K562 (cell line): Measurements from ENCODE around the gene NFYC. TPM values are rescaled to one million over a fixed set of nuclear protein-coding genes. Genes with fewer than 3 reads are reported as not detected.

Experiments
- ATAC-seq: fragments of 200-7000 bp; cut with Tn5 transposase; 3 replicates; pipeline ENCODE4 v1.9.1; 2020; ENCODE audit warnings: moderate library complexity
- BruUV-seq: library from RNA; stranded (reverse); fragments of 400-500 nt; replicated peaks from 2 replicates; lab custom pipeline; 2021; lab: Mats Ljungman, UMichigan
- CTCF ChIA-PET: fragments of 300-600 bp; formaldehyde crosslinking; extraction: SDS; loops from one replicate; lab custom pipeline; 2021; ENCODE audit warnings: low intra/inter-chr PET ratio; lab: Yijun Ruan, JAX
- POLR2A ChIA-PET: fragments of 300-600, 350-650 bp; sonication (Branson Sonifier 250); formaldehyde crosslinking; extraction: SDS; loops from one replicate; lab custom pipeline; 2021; ENCODE audit warnings: antibody characterized with exemption, inconsistent platforms; lab: Yijun Ruan, JAX
- DNase-seq, 4 experiments: peaks; one replicate each; pipeline versions ENCODE4 v3.0.0 to v3.0.0-alpha.2; 2011 to 2018; ENCODE audit warnings: low spot score in 3 of 4, mixed read lengths in 3 of 4; ENCODE audit errors: extremely low read depth in 1 of 4
- FAIRE-seq: peaks from 2 replicates; lab custom pipeline; 2011; peaks lifted over from hg19 to GRCh38; lab: Jason Lieb, UNC
- H2AFZ ChIP-seq: 2 replicates; pipeline ENCODE4 v1.6.0; 2011; ENCODE audit warnings: low read depth, low read length, control low read depth, inconsistent platforms
- H3K27ac ChIP-seq: fragments of 200-600 bp; 3 replicates; pipeline ENCODE4 v1.8.0; 2011; ENCODE audit warnings: low read depth, mild to moderate bottlenecking, control low read depth, inconsistent platforms, low read length, moderate library complexity, mixed read lengths; ENCODE audit errors: extremely low read depth
- H3K27me3 ChIP-seq, 2 experiments: fragments of 300-600 bp in 1 of 2; 2 replicates in 1 of 2; 3 replicates in 1 of 2; pipeline versions ENCODE4 v1.6.0 to v1.8.0; 2011; ENCODE audit warnings: inconsistent platforms in 2 of 2, low read length in 2 of 2, mild to moderate bottlenecking in 1 of 2, mixed read lengths in 1 of 2, moderate library complexity in 1 of 2; ENCODE audit not compliant: control insufficient read depth in 2 of 2, insufficient read depth in 2 of 2
- H3K36me3 ChIP-seq: fragments of 300-600 bp; 3 replicates; pipeline ENCODE4 v1.8.0; 2011; ENCODE audit warnings: mild to moderate bottlenecking, low read length, inconsistent platforms; ENCODE audit not compliant: control insufficient read depth, insufficient read depth
- H3K4me1 ChIP-seq, 2 experiments: fragments of 200-600 bp in 1 of 2; replicated peaks in 1 of 2; 2 replicates in 1 of 2; 3 replicates in 1 of 2; pipeline versions ENCODE4 v1.5.1 to v1.8.0; 2011; ENCODE audit warnings: inconsistent platforms in 2 of 2, low read length in 2 of 2, mild to moderate bottlenecking in 1 of 2, mixed read lengths in 1 of 2, moderate library complexity in 1 of 2; ENCODE audit not compliant: control insufficient read depth in 2 of 2, insufficient read depth in 2 of 2
- H3K4me2 ChIP-seq: 2 replicates; pipeline ENCODE4 v1.6.1; 2011; ENCODE audit warnings: low read length, control low read depth, inconsistent platforms, mixed read lengths; ENCODE audit not compliant: insufficient read depth
- H3K4me3 ChIP-seq: fragments of 200-600 bp; sonication (generic), shearing (Covaris generic); 2 replicates; pipeline ENCODE4 v1.5.1; 2016; ENCODE audit warnings: control low read depth, inconsistent platforms
- H3K79me2 ChIP-seq: fragments of 200-600 bp; 3 replicates; pipeline ENCODE4 v1.8.0; 2011; ENCODE audit warnings: low read length, inconsistent platforms; ENCODE audit not compliant: control insufficient read depth, insufficient read depth
- H3K9ac ChIP-seq, 2 experiments: 2 replicates each; pipeline versions ENCODE4 v1.6.0 to v1.6.1; 2011; ENCODE audit warnings: low read depth in 2 of 2, low read length in 2 of 2, control low read depth in 1 of 2, inconsistent platforms in 1 of 2, mild to moderate bottlenecking in 1 of 2, mixed read lengths in 1 of 2; ENCODE audit not compliant: insufficient read depth in 1 of 2
- H3K9me1 ChIP-seq: one replicate; pipeline ENCODE4 v1.6.0; 2011; ENCODE audit warnings: inconsistent platforms, mild to moderate bottlenecking, low read length, moderate library complexity; ENCODE audit not compliant: control insufficient read depth, insufficient read depth
- H3K9me3 ChIP-seq: replicated peaks from 2 replicates; pipeline ENCODE4 v1.5.1; 2011; ENCODE audit warnings: low read depth, low read length, inconsistent platforms; ENCODE audit not compliant: control insufficient read depth, insufficient read depth
- H4K20me1 ChIP-seq: replicated peaks from 2 replicates; pipeline ENCODE4 v1.6.1; 2011; ENCODE audit warnings: low read length, inconsistent platforms, mixed read lengths; ENCODE audit not compliant: control insufficient read depth, insufficient read depth
- E2F8 ChIP-seq: fragments of 450-650 bp; IDR thresholded peaks from 2 replicates; pipeline ENCODE4 v1.7.1; 2018; ENCODE audit warnings: mild to moderate bottlenecking, low read depth; ENCODE audit not compliant: partially characterized antibody
- FOSL1 ChIP-seq: fragments of 200-800 bp; sonication (Bioruptor generic); conservative IDR thresholded peaks from 2 replicates; pipeline ENCODE4 v1.6.1; 2016; ENCODE audit warnings: missing genetic modification characterization, missing compliant biosample characterization
- FOXA3 ChIP-seq, 2 experiments: fragments of 450-650 bp in 1 of 2; sonication (generic) in 1 of 2; formaldehyde crosslinking; IDR thresholded peaks in 1 of 2; conservative IDR thresholded peaks in 1 of 2; 2 replicates each; pipeline versions ENCODE4 v1.4.0 to v1.8.0; 2020 to 2022; ENCODE audit warnings: mild to moderate bottlenecking in 2 of 2, missing genetic modification reagents in 1 of 2
- HNRNPLL ChIP-seq: fragments of 200-400 bp; formaldehyde crosslinking; IDR thresholded peaks from 2 replicates; pipeline ENCODE4 v1.6.1; 2017; ENCODE audit warnings: low read length, low read depth, mild to moderate bottlenecking; ENCODE audit not compliant: poor library complexity, severe bottlenecking
- HOXB6 ChIP-seq: fragments of 250-450 bp; sonication (Bioruptor Pico); IDR thresholded peaks from 2 replicates; pipeline ENCODE4 v1.5.1; 2022; ENCODE audit warnings: mild to moderate bottlenecking, borderline replicate concordance
- RAD21 ChIP-seq, 2 experiments: fragments of 250-450 bp in 1 of 2; fragments of 450-650 bp in 1 of 2; sonication (Bioruptor Pico) in 1 of 2; formaldehyde crosslinking in 1 of 2; IDR thresholded peaks in 1 of 2; conservative IDR thresholded peaks in 1 of 2; 2 replicates each; pipeline versions ENCODE4 v1.4.0 to v1.8.0; 2020 to 2022; ENCODE audit warnings: mild to moderate bottlenecking in 2 of 2, moderate library complexity in 1 of 2
- ZC3H4 ChIP-seq: sonication (generic); formaldehyde crosslinking; IDR thresholded peaks from 2 replicates; pipeline ENCODE4 v1.9.0; 2021; ENCODE audit warnings: missing genetic modification reagents, borderline replicate concordance
- WGBS: fragments of 100-300 bp; shearing (Covaris generic); methylation state at CpG from one replicate; pipeline ENCODE4 v1.1.6; 2016; ENCODE audit warnings: low coverage, mixed read lengths; ENCODE audit not compliant: insufficient coverage; ENCODE audit errors: missing lambda C conversion rate; 5-methylcytosine and 5-hydroxymethylcytosine counted together
- in situ Hi-C: fragments of 300-500 bp; cut with MboI; formaldehyde crosslinking; loops from 4 replicates; pipeline ENCODE4 v1.15.0; 2018; ENCODE audit warnings: inconsistent platforms, mixed read lengths
- intact Hi-C: fragments of 100-400 bp; cut with micrococcal nuclease; formaldehyde crosslinking; loops from 2 replicates; pipeline ENCODE4 v1.14.2; 2022
- polyA plus RNA-seq, 8 experiments: library from polyadenylated mRNA; depleted of rRNA in 4 of 8; stranded (reverse) in 5 of 8; unstranded in 3 of 8; fragments of >200 nt; fragmentation: Nextera tagmentation in 2 of 8; fragmentation: Illumina TruSeq in 1 of 8; extraction: Ambion mirVana in 2 of 8; extraction: Trizol in 1 of 8; gene quantifications; 2 replicates each; pipeline versions ENCODE4 v1.2.1 to v1.2.3, GENCODE V29; 2011 to 2014; ENCODE audit warnings: inconsistent platforms in 1 of 8, missing spikeins in 1 of 8
- total RNA-seq, 7 experiments: library from RNA; depleted of rRNA in 6 of 7; stranded (reverse); fragments of >200 nt in 6 of 7; fragmentation: Illumina TruSeq in 2 of 7; extraction: Trizol in 2 of 7; gene quantifications; 2 replicates each; pipeline versions ENCODE4 v1.2.1 to v1.2.3, GENCODE V29; 2011 to 2021; ENCODE audit warnings: low replicate concordance in 1 of 7
- TF ChIP-seq, protein P1 (sequence below): fragments of 250-450 bp; sonication (Bioruptor Pico); IDR thresholded peaks from 2 replicates; pipeline ENCODE4 v1.8.0; 2021; ENCODE audit warnings: moderate library complexity, mild to moderate bottlenecking, inconsistent platforms
- TF ChIP-seq, protein P2 (sequence below), 2 experiments: fragments of 450-650 bp; IDR thresholded peaks; 2 replicates each; pipeline ENCODE4 v1.6.1; 2016

The NFYC gene
- total and polyA plus RNA-seq, 9 of the 15 experiments (the other 6 are each of a cell fraction or from before 2014, with no cell fraction given): 4.8 to 59.8 (median 41.1) TPM

DNA sequence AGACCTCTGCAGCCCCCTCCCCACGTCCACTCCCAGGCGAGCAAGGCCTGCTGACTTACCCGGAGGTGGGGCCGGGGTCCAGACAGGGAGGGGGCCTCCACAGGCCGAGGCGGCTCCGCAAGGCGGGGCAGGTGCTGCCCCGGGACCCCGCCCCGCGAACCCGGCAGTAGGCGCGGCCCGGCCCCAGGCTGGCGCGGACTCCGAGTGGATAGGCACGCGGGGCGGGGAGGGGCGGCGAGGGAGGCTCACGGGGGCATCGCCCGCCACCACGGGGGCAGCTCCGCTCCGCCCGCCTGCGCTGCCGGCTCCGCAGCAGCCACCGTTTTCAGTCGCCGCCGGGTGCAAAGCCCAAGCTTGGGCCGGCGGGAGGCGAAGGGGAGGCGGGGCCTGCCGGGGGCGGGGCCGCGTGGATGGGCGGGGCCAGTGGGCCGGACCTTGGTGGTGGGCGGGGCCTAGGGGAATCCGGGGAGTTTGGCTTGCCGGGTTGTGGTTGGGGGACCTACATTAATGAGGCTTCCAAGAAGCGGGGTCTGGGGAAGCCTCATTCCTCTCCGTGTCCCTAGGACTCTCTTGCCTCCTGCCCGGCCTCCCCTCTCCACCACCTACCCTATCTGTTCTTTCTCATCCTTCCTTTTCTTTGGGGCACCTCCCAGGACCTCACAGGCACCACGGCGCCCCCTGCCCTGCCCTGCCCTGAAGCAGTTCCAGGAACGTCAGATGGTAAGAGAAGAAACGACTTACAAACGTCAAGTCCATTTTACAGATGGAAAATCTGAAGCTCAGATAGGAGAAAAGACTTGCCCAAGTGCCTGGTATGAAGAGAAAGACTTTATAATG lies 26.0 kb upstream of the NFYC start, which contains the start of gene RIMS3:
RIMS3 (minus strand) TSS at position 348 of the 837 bp plus-strand sequence. CDS start 23,757 bp downstream, outside the sequence.
- CTCF ChIA-PET: interaction anchor here (0.6 kb wide), 1 partner anchor 74 kb away, joined by 5 read pairs; no protein-coding TSS in a partner anchor
- ATAC-seq (peak; percentile 97), DNase-seq (peak; percentile 86 to 98 (median 98)), FAIRE-seq (peak; percentile 77)
- intact Hi-C loops: loop anchor here (1.0 kb wide), 1 partner anchor 35 kb away; no protein-coding TSS in a partner anchor
- POLR2A ChIA-PET: interaction anchor here (0.6 to 1.6 kb wide), 3 partner anchors 24 to 138 kb away, joined by 3 read pairs; partner anchors contain the start of gene NFYC
- Histone ChIP-seq H3K9me3 (no peaks in the 10 kb centered on the region), H2AFZ (peak within 1 kb of the TSS; percentile 97), H3K9me1 (no peaks in the 10 kb centered on the region), H3K4me1 (peaks cover 6 to 11% of the 10 kb centered on the region in 2 experiments; a peak in 2 of 5 replicates), H3K36me3 (no peaks in the 10 kb centered on the region), H4K20me1 (peaks cover 4% of the 10 kb centered on the region; the same call in 1 of the 2 replicates), H3K4me3 (peak within 1 kb of the TSS; percentile 66), H3K27ac (no peak within 1 kb of the TSS), H3K4me2 (peak within 1 kb of the TSS; percentile 90), H3K27me3 (peaks cover 0 to 35% of the 10 kb centered on the region in 2 experiments; a peak in 3 of 5 replicates), H3K9ac (peak within 1 kb of the TSS; percentile 44 to 90), H3K79me2 (no peaks in the 10 kb centered on the region)
- WGBS: under 1% methylated on average over 25 of the region's 59 CpGs
- BruUV-seq: no TSS peak
- in situ Hi-C loops: no loop called here
- TF ChIP-seq FOSL1 (tag) (no peak), E2F8 (peak; percentile 29), FOXA3 (CRISPR knock-in tag; conservative IDR thresholded peaks at IDR 0.05 in 1 of 2, IDR thresholded peaks at IDR 0.05 in 1 of 2) (no peak), ZC3H4 (CRISPR knock-in tag) (no peak), HNRNPLL (no peak), RAD21 (CRISPR knock-in tag; conservative IDR thresholded peaks at IDR 0.05 in 1 of 2, IDR thresholded peaks at IDR 0.05 in 1 of 2) (peak; percentile 48 to 51; a peak in 3 of 4 replicates), HOXB6 (CRISPR knock-in tag) (no peak)
- TF ChIP-seq, protein P1, sequence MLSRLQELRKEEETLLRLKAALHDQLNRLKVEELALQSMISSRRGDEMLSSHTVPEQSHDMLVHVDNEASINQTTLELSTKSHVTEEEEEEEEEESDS (CRISPR knock-in tag): no peak
- TF ChIP-seq, protein P2, sequence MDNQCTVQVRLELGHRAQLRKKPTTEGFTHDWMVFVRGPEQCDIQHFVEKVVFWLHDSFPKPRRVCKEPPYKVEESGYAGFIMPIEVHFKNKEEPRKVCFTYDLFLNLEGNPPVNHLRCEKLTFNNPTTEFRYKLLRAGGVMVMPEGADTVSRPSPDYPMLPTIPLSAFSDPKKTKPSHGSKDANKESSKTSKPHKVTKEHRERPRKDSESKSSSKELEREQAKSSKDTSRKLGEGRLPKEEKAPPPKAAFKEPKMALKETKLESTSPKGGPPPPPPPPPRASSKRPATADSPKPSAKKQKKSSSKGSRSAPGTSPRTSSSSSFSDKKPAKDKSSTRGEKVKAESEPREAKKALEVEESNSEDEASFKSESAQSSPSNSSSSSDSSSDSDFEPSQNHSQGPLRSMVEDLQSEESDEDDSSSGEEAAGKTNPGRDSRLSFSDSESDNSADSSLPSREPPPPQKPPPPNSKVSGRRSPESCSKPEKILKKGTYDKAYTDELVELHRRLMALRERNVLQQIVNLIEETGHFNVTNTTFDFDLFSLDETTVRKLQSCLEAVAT (IDR thresholded peaks at IDR 0.05): peak in 1 of 2 experiments; percentile 40; a peak in 1 of 4 replicates
